Hematopoietic multipotent progenitor cell treated with erythropoietin and hydrocortisone succinate and interleukin-3 and kit ligand, for 15 days (in vitro differentiated cells): ENCODE results near the gene NLGN1.

ENCODE experiments used
- DNase-seq: peaks from one replicate; pipeline ENCODE4 v3.0.0-alpha.2; 2015; ENCODE audit warnings: low spot score

Gene NLGN1

DNA sequence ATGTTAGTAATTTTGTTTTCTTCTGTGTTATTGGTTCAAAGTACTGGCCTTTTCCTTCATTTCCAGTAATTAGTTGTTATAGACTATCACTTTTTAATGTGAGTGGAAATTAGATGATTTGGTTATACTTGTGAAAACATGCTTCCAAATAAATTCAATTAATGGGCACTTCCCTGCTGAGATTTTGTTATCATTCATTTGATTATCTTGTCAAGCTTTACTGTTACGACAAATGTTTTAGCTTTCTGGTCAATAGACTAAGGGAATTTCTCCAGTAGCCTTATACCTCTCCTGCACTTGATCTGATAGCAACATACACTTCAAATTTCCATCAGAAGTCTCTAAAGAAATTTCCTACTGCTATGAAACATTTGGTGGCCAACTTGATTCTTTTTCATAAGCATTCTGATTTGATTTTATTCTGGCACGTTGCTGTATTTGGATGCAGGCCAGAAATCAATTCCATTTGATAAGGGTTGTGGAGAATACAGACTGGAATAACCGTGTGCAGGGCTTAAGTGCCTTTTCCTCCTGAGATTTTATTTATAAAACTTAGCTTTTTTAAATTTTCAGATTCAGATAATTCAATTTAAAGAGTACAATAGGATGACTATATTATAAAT, 887.8 kb downstream of the NLGN1 start:
- DNase-seq, result no peak

DNA sequence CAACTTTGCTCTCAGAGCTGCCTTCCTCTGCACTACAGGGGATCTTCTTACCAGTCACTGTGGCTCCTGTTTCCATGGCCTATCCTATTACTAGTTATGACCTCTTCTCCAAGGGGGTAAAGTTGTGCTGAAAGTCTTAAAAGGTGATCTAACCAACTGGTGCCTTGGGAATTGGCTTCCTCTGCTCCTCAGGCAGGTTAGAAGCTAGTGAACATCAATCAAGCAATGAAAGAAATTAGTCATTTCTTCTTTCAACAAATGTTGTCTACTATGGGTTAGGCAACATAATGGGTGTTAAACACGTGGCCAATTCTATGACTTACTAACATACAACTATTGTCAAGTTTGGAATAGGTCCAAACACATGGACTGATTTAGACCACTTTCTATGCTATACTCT, 890.2 kb downstream of the NLGN1 start:
- DNase-seq, result no peak

DNA sequence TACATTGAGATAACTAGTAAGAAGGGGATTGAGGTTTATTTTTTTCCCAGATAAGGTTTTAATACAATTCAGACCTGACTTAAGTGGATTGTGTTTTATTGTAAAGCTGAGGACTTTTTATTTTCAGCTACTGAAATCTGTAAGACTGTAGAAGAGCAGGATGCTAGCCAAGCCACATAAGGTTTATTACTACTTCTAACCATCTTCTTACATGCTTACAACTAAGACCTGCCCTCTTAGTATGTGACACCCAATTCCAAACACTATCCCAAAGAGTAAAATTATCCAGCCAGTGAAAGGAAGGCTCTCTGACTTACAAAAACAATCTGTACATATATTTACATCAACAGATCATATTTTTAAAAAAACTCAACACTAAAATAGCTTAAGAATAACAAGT, 897.1 kb downstream of the NLGN1 start:
- no peak for DNase-seq

DNA sequence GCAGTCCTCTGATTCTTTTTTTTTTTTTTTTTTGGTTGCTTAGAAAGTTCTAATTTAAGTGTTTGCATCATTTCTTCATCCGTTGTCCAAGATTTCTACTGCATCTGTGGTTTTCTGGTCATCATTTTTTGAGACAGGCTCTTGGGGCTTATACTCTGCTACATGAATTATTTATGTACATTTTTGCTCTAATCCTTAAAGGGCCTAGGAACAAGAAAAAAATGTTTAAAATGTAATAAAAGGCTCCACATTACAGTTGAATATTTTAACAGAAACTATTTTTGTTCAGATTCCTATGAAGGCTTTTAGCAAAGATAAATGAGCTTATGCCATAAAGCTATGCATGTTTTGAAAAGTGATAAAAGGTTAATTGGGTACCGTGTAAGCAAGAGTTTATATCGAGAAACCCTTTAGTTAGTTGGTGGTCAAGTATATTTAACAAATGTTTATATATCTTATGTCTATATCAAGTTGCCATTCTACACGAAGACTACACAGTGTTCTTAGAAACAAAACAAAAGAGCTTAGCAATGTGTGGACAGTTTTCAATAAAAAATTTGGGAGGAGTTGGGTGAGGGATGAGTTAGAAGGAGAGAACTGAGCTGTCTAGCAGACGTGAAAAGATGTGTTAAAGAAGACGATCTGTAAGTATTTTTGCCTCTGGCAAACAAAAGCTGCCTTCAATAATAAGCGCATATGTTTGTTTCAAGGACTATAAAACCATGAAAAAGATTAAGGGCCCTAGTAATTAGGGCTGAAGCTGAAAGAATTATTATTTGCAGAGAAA, 898.0 kb downstream of the NLGN1 start:
- DNase-seq, result no peak

DNA sequence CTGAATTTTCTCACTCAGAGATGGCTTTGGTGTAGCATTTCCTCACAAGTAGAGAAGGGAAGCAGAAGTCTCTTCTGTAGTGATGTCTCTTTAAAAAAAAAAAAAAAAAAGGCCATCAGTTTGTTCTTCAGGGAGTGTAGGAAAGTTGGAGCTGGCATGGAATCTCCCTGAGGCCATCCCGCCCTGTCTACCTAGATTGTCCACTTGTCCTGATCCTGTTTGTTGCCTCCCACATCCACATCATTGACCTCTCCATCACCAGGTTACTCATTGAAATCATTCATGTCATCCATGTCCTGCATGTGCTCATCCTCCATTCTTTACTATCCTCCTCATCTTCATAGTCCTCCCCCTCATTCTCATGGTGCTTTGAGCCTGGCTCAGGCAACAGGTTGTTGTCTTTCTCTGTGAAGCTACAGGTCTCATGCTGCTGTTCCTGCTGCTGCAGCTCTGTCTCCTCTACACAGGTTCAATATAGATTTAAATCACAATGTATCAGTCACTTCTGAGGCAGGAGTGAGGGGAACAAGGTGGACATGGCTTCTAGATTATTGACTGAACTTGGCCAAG, 905.3 kb downstream of the NLGN1 start:
- DNase-seq, result no peak

DNA sequence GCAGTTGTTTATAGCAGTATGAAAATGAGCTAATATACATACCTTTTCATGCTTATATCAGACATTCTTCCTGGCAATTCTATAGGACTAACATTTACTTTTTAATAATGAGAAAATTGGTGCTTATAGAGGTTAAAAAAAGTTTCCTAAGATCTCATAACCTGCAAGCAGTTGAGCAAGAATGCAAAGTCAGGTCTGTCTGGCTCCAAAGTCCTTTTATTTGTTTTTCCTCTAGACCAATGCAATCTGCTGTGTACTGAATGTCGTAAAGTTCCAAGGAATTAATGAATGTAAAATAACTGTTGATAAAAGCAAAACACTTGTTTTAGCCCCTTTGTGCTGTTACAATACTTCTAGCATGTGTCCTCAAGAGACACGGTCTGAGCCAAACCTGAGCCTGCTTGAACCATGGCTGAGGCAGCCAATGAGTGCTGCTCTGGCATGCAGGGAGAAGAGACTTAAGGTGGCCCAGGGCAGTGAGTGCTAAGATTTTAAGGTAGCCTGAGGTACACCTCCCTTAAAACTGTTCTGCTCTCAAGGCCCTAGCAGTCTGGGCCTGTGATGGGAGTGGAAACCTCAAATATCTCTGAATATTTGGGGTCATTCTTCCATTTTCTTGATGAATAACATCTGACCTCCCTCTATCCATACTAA, 906.5 kb downstream of the NLGN1 start:
- DNase-seq, result no peak

DNA sequence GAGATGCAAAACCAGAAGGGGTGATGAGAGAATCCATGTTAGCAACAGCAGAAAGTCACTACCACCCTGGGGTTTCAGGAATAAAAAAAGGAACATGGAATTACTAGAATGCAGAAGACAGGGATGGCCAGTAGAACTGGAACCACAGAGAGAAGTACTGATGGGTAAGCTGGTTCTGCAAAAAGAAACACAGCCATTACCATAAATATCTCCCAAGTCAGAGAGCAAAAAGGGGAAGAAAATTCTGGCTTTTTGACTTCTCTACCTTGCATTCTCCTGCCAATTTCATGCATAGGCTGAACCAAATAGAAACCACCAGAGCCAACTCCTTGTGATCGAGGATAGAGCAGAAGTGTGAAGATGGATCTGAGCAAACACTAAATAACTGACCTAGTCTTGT, 911.2 kb downstream of the NLGN1 start:
- no peak for DNase-seq

DNA sequence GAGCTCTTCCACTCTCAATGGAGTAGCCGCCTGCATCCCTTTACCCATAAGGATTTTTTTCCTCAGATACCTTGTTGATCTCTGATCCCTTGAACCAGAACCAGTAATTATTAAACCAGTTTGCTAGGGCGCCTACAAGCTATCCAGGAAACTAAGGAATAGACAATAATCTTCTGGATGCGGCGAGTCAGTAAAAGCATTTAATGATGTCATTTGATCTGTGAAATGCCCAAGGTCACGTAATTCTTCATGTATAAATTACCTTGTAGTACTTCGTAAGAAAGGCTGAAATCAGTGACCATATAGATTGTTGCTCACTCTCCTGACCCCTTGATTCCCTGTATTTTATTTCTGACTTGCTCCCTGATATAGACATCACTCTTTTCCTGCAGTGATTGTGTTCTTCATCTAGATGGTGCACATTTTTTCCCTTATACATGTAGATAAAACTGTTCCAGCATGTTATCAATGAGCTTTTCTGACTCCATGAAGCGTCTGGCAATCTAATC, 913.0 kb downstream of the NLGN1 start:
- DNase-seq, result no peak

DNA sequence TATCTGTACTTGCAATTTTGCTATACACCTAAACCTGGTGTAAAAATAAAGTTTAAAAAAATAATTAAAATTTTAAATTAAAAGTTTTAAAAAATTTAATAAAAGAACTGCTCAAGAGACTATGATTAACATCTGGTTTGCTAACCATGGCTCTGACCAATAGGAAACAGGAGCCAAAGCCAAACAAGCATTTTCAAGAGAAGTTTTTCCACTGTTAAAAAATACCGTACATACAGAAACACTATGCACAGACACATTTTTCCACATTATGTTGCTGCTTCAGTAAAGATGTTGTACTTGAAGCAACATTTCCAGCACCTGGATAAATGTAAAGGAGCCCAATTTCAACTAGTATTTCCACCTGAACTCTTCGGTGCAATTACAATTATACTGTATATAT, 917.7 kb downstream of the NLGN1 start:
- DNase-seq, result no peak

DNA sequence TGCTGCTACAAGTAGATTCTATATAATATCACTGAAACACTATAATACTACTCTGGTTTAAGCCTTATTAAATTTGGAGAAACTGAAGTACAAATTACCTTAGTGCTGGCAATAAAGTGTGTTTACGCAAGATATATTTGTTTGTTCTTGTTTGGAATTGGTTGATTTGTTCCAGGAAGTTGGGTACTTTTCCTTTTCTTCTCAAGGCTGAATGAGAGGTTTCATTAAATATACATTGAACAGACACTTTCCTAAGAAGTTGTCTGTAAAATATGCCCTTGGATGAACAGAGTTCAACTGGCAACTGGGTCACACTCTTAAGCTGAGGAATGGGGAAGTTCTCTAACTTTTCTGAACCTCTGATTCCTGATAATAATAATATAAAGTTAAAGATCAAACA, 919.5 kb downstream of the NLGN1 start:
- DNase-seq, result no peak

DNA sequence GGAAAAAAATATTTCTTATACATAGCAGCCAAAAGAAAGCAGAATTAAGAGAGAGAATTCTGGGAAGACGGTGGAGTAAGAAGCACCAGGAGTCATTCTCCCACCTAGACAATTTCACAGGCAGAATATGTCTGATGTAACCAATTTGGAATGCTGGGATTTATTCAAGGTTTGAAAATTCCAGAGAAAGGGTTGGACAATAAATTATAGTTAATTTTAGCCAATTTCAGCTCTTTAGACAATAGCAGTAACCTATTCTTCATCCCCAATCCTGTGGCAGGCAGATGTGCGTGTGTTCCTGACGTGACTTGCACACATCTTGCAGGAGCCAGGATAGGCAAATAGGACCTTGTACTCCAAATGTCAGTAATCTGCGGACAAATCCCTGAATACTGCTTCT, 920.6 kb downstream of the NLGN1 start:
- no peak for DNase-seq

DNA sequence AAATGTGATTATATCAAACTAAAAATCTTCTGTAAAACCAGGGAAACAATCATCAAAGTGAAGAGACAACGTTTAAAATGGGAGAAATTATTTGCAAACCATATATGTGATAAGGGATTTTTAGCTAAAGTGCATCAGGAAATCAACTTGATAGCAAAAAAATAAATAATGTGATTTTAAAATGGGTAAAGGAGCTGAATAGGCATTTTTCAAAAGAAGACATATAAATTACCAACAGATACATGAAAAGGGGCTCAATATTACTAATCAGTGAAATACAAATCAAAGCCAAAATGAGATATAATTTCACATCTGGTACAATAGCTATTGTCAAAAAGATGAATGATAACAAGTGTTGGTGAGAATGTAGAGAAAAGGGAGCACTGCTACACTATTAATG, 924.0 kb downstream of the NLGN1 start:
- no peak for DNase-seq

DNA sequence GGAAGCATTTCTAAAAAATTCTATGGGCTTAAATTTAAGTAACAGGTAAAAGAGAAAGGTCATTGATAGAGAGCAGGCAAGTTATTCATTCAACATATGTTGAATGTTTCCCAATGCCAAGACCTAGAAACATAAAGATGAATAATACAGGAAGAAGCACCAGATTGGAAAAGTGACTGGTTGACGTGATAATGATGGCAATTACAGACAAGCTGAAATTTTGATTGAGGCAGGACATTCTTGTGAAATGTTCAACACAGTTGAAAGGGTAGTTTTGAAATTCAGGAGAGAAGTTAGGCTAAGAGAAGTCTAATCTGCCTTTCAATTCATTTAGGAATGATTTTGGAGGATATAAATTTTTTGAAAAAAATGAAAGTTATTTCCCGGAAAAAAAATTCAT, 925.2 kb downstream of the NLGN1 start:
- DNase-seq, result no peak

DNA sequence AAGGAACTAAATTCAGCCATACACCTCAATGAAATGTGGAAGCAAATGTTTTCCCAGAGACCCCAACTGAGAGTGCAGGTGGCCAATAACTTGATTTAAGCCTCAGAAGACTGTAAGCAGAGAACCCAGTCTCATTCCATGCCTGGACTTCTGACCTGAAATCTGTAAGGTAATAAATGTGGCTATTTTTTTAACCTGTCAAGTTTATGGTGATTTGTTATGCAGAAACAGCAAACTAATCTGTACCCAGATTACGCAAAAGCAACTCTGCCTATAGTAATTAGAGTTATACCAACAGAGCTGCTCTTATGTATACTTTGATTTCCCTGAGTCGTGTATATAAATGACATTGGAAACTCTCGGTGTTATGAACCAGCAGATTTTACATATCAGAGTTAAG, 927.6 kb downstream of the NLGN1 start:
- no peak for DNase-seq

DNA sequence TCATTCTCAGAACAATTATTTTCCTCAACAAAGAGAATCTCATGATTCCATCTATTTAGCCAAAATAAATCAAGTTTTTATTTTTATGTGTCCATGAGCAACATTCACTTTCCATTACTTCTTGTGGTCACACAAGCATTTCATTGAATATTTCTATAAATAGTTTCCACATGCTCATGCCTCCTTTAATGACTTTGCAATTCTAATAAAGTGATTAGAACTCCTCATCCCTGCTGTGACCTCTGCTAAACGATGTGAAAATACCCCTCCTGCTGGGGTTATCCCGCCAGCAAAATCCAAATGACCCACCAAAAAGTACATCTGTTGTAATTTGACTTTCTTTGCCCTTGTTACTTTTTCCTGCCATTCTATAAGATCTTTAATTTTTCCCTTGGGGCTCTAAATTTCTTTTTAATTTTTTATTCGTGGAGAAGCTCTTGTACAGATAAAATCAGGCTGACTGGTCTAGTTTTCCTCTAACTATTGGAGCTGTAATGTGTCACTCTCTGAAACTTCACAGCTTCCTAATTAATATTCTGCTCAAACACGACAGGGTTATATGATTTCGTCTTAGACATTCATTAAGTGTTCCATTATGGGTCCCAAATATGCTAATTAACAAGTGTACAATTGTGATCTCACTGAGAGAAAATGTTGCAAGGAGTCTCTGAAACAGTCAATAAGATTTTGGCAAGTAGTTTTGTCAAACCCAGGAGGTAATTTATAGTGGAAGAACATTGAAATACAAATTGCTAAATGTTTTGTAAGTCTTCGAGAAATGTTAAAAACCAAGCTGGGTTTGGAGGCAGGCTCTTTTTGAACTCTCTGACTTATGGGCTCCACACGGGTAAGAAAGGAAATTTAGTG, 928.5 kb downstream of the NLGN1 start:
- DNase-seq, result no peak

DNA sequence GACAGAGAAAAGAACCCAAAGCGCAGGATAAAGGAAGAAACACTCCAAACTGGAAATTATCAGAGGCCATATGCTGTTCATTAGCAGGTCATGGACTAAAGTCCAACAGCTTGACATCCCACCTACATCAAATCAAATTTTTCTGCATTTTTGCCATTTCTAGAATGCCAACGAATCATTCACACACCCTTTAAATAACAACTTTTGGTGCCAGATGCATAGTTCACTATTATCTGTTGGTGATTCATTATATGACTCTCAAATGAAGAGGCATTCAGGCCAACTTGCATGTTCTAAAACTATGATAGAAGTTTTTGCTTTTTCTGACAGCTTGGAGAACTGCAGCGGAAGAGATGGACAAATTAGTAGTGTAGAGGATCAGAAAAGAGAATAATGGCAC, 931.8 kb downstream of the NLGN1 start:
- DNase-seq, result no peak

DNA sequence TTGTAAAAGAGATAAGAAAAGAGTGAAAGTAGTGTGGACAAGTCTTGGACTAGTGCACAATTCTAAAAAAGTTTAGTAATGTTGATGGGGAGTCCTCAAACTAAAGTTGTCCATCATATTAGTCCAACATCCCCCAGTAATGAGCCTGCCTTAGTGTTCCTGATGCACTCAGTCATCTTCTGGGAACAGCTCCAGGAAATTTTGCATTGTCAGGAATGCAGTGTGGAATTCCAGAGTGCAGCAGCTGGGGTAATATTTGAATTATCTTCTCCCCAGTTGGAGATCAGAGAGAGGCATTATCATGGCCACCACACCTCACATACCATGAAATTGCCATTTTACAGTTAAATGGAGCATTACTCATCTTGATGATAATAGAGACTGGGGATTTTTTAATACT, 932.8 kb downstream of the NLGN1 start:
- no peak for DNase-seq

DNA sequence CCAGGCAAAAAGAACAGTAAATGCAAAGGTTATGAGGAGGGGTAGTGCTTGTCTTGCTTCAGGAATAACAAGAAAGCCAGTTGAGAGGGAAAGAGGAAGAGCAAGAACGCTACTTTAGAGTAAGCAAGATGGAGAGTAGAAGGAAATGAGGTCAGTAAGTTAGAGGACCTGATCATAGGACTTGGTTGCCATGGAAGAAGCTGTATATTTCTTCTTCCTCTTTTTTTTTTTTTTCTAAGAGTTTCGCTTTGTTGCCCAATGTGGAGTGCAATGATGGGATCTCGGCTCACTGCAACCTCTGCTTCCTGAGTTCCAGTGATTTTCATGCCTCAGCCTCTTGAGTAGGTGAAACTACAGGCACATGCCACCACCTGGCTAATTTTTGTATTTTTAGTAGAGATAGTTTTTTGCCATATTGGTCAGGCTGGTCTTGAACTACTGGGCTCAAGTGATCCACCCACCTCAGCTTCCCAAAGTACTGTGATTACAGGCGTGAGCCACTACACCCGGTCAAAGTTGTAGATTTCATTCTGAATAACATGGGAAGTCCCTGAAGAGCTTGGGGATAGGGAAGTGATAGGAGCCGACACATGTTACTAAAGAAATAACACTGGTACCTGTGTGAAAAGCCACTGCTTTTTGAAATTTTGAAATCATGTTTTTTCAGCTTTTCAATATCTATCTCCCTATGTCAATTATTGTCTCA, 933.7 kb downstream of the NLGN1 start:
- DNase-seq, result no peak

DNA sequence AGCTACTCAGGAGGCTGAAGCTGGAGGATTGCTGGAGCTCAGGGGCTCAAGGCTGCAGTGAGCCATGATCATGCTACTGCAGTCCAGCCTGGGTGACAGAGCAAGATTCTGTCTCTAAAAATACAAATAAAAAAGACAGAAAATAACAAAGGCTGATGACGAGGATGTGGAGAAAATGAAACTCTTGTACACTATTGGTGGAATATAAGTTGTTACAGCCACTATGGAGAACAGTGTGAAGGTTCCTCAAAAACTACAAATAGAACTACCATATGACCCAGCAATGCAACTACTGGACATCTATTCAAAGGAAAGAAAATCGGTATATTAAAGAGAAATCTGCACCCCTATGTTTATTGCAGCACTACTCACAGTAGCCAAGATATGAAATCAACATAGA, 934.8 kb downstream of the NLGN1 start:
- DNase-seq, result no peak

DNA sequence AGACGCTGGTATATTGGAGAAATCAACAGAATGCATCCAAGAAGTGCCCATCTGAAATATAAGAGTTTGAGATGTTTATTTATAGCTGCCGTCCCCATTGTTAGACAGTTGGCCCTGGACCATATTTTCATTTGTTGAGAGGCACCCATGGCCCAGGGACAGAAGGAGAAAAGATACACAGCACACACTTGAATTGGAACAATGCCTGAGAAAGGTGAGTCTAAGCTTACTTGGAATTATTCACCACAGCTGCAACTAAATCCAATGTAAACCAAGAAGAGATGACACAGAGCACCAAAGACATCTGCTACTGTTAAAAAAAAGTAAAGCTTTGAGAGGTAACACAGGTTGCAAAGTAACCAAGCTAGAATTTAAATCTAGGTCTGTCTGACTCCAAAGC, 936.1 kb downstream of the NLGN1 start:
- DNase-seq, result no peak

DNA sequence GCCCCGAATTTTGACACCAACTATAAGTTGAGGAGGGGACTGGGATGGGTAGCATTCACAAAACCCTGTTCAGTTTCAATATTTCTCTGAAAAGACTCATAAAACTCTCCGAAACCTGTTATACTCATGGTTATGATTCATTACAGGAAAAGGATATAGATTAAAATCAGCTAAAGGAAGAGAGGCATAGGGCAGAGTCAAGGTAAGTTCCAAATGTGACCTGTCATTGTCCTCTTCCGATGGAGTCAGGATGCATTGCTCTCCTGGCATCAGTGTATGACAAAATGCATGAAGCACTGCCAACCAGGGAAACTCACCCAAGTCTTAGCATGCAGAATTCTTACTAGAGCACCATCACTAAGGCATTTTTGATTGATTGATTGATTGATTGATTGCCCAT, 936.6 kb downstream of the NLGN1 start:
- DNase-seq, result no peak
